ENCODE results near the gene MS4A8.

The MS4A8 gene

GRCh38 chr11:60761436-60762190, 62.2 kb downstream of the MS4A8 start:
- TF ChIP-seq ZBTB20 (tag by site-specific recombination; IDR thresholded peaks at IDR 0.05) = no peak
- TF ChIP-seq SP2 (tag by site-specific recombination; IDR thresholded peaks at IDR 0.05) = no peak
- no peak for TF ChIP-seq REST (tag by site-specific recombination; IDR thresholded peaks at IDR 0.05)
- no peak for TF ChIP-seq ZNF148 (tag by site-specific recombination; IDR thresholded peaks at IDR 0.05; ENCODE audit: borderline replicate concordance)
- no peak for TF ChIP-seq SP7 (tag by site-specific recombination; IDR thresholded peaks at IDR 0.05)
- no peak for TF ChIP-seq ZNF133 (tag by site-specific recombination; IDR thresholded peaks at IDR 0.05)
- no peak for TF ChIP-seq ZNF843 (tag by site-specific recombination; IDR thresholded peaks at IDR 0.05)
- no peak for TF ChIP-seq HIC1 (tag by site-specific recombination; IDR thresholded peaks at IDR 0.05)
- no peak for TF ChIP-seq ZNF48 (tag by site-specific recombination; IDR thresholded peaks at IDR 0.05)
- TF ChIP-seq ZNF513 (tag by site-specific recombination; IDR thresholded peaks at IDR 0.05) = no peak
- no peak for TF ChIP-seq ZNF501 (tag by site-specific recombination; IDR thresholded peaks at IDR 0.05)
- no peak for TF ChIP-seq ZXDB (tag by site-specific recombination; IDR thresholded peaks at IDR 0.05)
- no peak for TF ChIP-seq MZF1 (tag by site-specific recombination; IDR thresholded peaks at IDR 0.05; ENCODE audit: borderline replicate concordance)
- TF ChIP-seq ZNF433 (tag by site-specific recombination; IDR thresholded peaks at IDR 0.05; ENCODE audit: low read depth) = no peak
- Histone ChIP-seq H3K27ac (ENCODE audit: extremely low read depth, low read depth, low read length) (no peak overlapping the region), H3K36me3 (ENCODE audit: control insufficient read depth in 2 of 2, insufficient read depth in 1 of 2, low read length in 2 of 2) (no peaks in the 10 kb centered on the region), H3K9me3 (ENCODE audit: control insufficient read depth, insufficient read depth, low read depth, low read length) (no peaks in the 10 kb centered on the region), H3K4me3 (ENCODE audit: low read depth, low read length) (no peak overlapping the region), H3K4me1 (ENCODE audit: control insufficient read depth, insufficient read depth, low read length) (no peaks in the 10 kb centered on the region)
- CTCF ChIA-PET = interaction anchor here (0.6 to 5.2 kb wide), 8 partner anchors 8 to 402 kb away, joined by 3 to 34 read pairs (median 4); no protein-coding TSS in a partner anchor
- POLR2A ChIA-PET = no interaction called here

All from HEK293 (cell line).